Neural progenitor cell (in vitro differentiated cells): ENCODE results near the gene FADS2.

Source experiments
- CTCF ChIP-seq: fragments of 200-600 bp; sonication (generic); IDR thresholded peaks from 2 replicates; pipeline ENCODE4 v1.5.1; 2017; ENCODE audit warnings: antibody characterized with exemption, mild to moderate bottlenecking
- EZH2 ChIP-seq: fragments of 200-600 bp; sonication (generic); IDR thresholded peaks from 2 replicates; pipeline ENCODE4 v1.6.1; 2017; ENCODE audit warnings: antibody characterized with exemption, mild to moderate bottlenecking, moderate library complexity
- EZH2phosphoT487 ChIP-seq: fragments of 200-600 bp; sonication (generic); IDR thresholded peaks from 2 replicates; pipeline ENCODE4 v1.6.1; 2017; ENCODE audit warnings: antibody characterized with exemption

- TF ChIP-seq EZH2: no peak
- TF ChIP-seq CTCF: no peak
- no peak for TF ChIP-seq EZH2phosphoT487
These were observed 25.5 kb upstream of the FADS2 start for GRCh38 chr11:61802605-61803004.
